K562 (cell line): ENCODE measurements around the gene PEX6. TPM values are rescaled to one million over a fixed set of nuclear protein-coding genes. Genes with fewer than 3 reads are reported as not detected.

Source experiments
- ELF1 ChIP-seq: fragments of 200-800 bp; sonication (Bioruptor generic); IDR thresholded peaks from 2 replicates; pipeline ENCODE4 v1.6.1; 2016; ENCODE audit warnings: missing genetic modification characterization, missing compliant biosample characterization
- HLTF ChIP-seq: fragments of 450-650 bp; IDR thresholded peaks from 2 replicates; pipeline ENCODE4 v1.6.1; 2016
- IRF2 ChIP-seq: sonication (generic); formaldehyde crosslinking; IDR thresholded peaks from 2 replicates; pipeline ENCODE4 v1.8.1; 2022; ENCODE audit warnings: mild to moderate bottlenecking, missing genetic modification reagents
- MAFK ChIP-seq: IDR thresholded peaks from 2 replicates; pipeline ENCODE4 v1.6.1; 2011; ENCODE audit warnings: low read length, improper control_type of control experiment
- POLR2AphosphoS5 ChIP-seq: IDR thresholded peaks from 2 replicates; pipeline ENCODE4 v1.6.1; 2011; ENCODE audit warnings: mild to moderate bottlenecking, low read depth, low read length, moderate library complexity; ENCODE audit not compliant: control insufficient read depth, insufficient read depth
- POLR2G ChIP-seq: fragments of 200-400 bp; formaldehyde crosslinking; IDR thresholded peaks from 2 replicates; pipeline ENCODE4 v1.6.1; 2017; ENCODE audit warnings: low read depth, mild to moderate bottlenecking, antibody characterized with exemption, low read length, moderate library complexity
- SAP30 ChIP-seq: fragments of 200-600 bp; sonication (generic); IDR thresholded peaks from 2 replicates; pipeline ENCODE4 v1.6.1; 2012; ENCODE audit warnings: borderline replicate concordance, low read depth, mild to moderate bottlenecking, moderate library complexity, low read length, control low read depth, inconsistent platforms; ENCODE audit not compliant: insufficient read depth, poor library complexity, severe bottlenecking
- SP2 ChIP-seq: IDR thresholded peaks from 2 replicates; pipeline ENCODE4 v1.6.1; 2011; ENCODE audit warnings: mild to moderate bottlenecking, low read depth, low read length, moderate library complexity; ENCODE audit not compliant: poor library complexity, severe bottlenecking; ENCODE audit errors: extremely low read depth
- SPI1 ChIP-seq: IDR thresholded peaks from 2 replicates; pipeline ENCODE4 v1.6.1; 2011; ENCODE audit warnings: low read depth, low read length, control low read depth, borderline replicate concordance
- SRF ChIP-seq, 2 experiments: fragments of 250-450, 450-650 bp in 1 of 2; sonication (Bioruptor Pico) in 1 of 2; sonication (generic) in 1 of 2; formaldehyde crosslinking; IDR thresholded peaks; 2 replicates each; pipeline versions ENCODE4 v1.5.0 to v1.5.1; 2020 to 2022; ENCODE audit warnings: mild to moderate bottlenecking in 1 of 2, missing genetic modification reagents in 1 of 2
- XRCC3 ChIP-seq: fragments of 450-650 bp; IDR thresholded peaks from 2 replicates; pipeline ENCODE4 v1.6.1; 2017; ENCODE audit warnings: mild to moderate bottlenecking, moderate library complexity
- ZFP1 ChIP-seq: fragments of 450-650 bp; formaldehyde crosslinking; IDR thresholded peaks from 2 replicates; pipeline ENCODE4 v1.4.0; 2020; ENCODE audit warnings: mild to moderate bottlenecking, mixed read lengths
- ZNF57 ChIP-seq: fragments of 450-650 bp; formaldehyde crosslinking; IDR thresholded peaks from 2 replicates; pipeline ENCODE4 v1.4.0; 2020; ENCODE audit warnings: mild to moderate bottlenecking, moderate library complexity
- ZNF584 ChIP-seq: fragments of 200-800 bp; sonication (Bioruptor generic); IDR thresholded peaks from 2 replicates; pipeline ENCODE4 v1.6.1; 2016; ENCODE audit warnings: low read depth, mild to moderate bottlenecking, missing genetic modification characterization, missing compliant biosample characterization
- ZNF696 ChIP-seq: fragments of 250-450 bp; sonication (Bioruptor Pico); conservative IDR thresholded peaks from 2 replicates; pipeline ENCODE4 v1.4.0; 2020; ENCODE audit warnings: mild to moderate bottlenecking, moderate library complexity
- polyA plus RNA-seq, 8 experiments: library from polyadenylated mRNA; depleted of rRNA in 4 of 8; stranded (reverse) in 5 of 8; unstranded in 3 of 8; fragments of >200 nt; fragmentation: Nextera tagmentation in 2 of 8; fragmentation: Illumina TruSeq in 1 of 8; extraction: Ambion mirVana in 2 of 8; extraction: Trizol in 1 of 8; gene quantifications; 2 replicates each; pipeline versions ENCODE4 v1.2.1 to v1.2.3, GENCODE V29; 2011 to 2014; ENCODE audit warnings: inconsistent platforms in 1 of 8, missing spikeins in 1 of 8
- total RNA-seq, 7 experiments: library from RNA; depleted of rRNA in 6 of 7; stranded (reverse); fragments of >200 nt in 6 of 7; fragmentation: Illumina TruSeq in 2 of 7; extraction: Trizol in 2 of 7; gene quantifications; 2 replicates each; pipeline versions ENCODE4 v1.2.1 to v1.2.3, GENCODE V29; 2011 to 2021; ENCODE audit warnings: low replicate concordance in 1 of 7
- TF ChIP-seq, protein P1 (sequence below): fragments of 250-450 bp; sonication (Bioruptor Pico); IDR thresholded peaks from 2 replicates; pipeline ENCODE4 v1.6.1; 2021; ENCODE audit warnings: mild to moderate bottlenecking
- TF ChIP-seq, protein P2 (sequence below): fragments of 250-450 bp; sonication (Bioruptor Pico); IDR thresholded peaks from 2 replicates; pipeline ENCODE4 v1.4.0; 2020
- TF ChIP-seq, protein P3 (sequence below): sonication (generic); formaldehyde crosslinking; IDR thresholded peaks from 2 replicates; pipeline ENCODE4 v1.8.0; 2022; ENCODE audit warnings: mild to moderate bottlenecking, low read depth, missing genetic modification reagents
- TF ChIP-seq, protein P4 (sequence below): fragments of 250-450 bp; sonication (Bioruptor Pico); IDR thresholded peaks from 2 replicates; pipeline ENCODE4 v1.8.0; 2022; ENCODE audit warnings: moderate library complexity, mild to moderate bottlenecking, inconsistent platforms

Gene PEX6
- total and polyA plus RNA-seq, 9 of the 15 experiments (the other 6 are each of a cell fraction or from before 2014, with no cell fraction given), result 0.17 to 20.8 (median 6.9) TPM

DNA sequence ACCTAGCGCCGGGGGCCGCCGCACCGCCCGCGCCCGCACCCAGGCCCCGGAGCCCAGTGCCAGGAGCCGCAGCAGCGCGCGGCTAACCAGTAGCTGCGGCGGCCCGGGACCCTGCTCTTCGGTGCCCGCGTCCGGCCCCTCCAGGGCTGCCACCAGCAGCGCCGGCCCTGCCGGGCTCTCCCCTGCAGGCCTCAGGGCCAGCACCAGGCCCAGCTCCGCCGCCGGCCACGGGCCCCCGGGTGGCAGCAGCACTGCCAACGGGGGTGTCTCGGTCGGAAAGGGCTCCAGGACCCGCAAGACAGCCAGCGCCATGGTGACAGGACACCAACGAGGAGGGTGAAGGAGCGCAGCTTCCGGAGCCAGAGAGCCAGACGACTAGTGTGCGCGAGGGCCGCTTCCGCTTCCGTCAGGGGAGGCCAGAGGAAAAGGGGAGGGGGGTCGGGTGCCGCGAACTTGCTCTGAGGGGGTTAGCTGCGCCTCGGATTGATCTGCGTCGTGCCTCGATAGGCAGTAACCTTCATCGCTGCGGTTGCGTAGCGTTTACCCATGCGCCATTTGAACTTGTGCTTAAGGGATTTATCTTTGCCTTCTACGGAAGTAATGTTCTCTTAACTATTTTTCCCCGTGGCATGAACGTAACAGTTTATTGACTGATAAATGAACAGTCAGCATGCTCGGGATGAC lies at the start of gene PEX6 (continued):
- TF ChIP-seq, protein P1, sequence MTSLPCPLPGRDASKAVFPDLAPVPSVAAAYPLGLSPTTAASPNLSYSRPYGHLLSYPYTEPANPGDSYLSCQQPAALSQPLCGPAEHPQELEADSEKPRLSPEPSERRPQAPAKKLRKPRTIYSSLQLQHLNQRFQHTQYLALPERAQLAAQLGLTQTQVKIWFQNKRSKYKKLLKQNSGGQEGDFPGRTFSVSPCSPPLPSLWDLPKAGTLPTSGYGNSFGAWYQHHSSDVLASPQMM (CRISPR knock-in tag), result no peak
- TF ChIP-seq POLR2G (peak; percentile 98), MAFK (peak; percentile 19; the same call in 1 of the 2 replicates), SPI1 (peak; percentile 71; the same call in 1 of the 2 replicates), SRF (CRISPR knock-in tag; IDR thresholded peaks at IDR 0.05) (peak in 1 of 2 experiments; percentile 30; a peak in 1 of 4 replicates), ELF1 (peak; percentile 93), SAP30 (peak; percentile 54), POLR2AphosphoS5 (peak; percentile 92), HLTF (no peak), IRF2 (no peak), ZNF584 (peak; percentile 25; the same call in 1 of the 2 replicates), ZNF57 (CRISPR knock-in tag) (no peak), SP2 (peak; percentile 21), ZFP1 (CRISPR knock-in tag) (no peak), XRCC3 (no peak; the same call in 1 of the 2 replicates), ZNF696 (CRISPR knock-in tag) (no peak)
- TF ChIP-seq, protein P2, sequence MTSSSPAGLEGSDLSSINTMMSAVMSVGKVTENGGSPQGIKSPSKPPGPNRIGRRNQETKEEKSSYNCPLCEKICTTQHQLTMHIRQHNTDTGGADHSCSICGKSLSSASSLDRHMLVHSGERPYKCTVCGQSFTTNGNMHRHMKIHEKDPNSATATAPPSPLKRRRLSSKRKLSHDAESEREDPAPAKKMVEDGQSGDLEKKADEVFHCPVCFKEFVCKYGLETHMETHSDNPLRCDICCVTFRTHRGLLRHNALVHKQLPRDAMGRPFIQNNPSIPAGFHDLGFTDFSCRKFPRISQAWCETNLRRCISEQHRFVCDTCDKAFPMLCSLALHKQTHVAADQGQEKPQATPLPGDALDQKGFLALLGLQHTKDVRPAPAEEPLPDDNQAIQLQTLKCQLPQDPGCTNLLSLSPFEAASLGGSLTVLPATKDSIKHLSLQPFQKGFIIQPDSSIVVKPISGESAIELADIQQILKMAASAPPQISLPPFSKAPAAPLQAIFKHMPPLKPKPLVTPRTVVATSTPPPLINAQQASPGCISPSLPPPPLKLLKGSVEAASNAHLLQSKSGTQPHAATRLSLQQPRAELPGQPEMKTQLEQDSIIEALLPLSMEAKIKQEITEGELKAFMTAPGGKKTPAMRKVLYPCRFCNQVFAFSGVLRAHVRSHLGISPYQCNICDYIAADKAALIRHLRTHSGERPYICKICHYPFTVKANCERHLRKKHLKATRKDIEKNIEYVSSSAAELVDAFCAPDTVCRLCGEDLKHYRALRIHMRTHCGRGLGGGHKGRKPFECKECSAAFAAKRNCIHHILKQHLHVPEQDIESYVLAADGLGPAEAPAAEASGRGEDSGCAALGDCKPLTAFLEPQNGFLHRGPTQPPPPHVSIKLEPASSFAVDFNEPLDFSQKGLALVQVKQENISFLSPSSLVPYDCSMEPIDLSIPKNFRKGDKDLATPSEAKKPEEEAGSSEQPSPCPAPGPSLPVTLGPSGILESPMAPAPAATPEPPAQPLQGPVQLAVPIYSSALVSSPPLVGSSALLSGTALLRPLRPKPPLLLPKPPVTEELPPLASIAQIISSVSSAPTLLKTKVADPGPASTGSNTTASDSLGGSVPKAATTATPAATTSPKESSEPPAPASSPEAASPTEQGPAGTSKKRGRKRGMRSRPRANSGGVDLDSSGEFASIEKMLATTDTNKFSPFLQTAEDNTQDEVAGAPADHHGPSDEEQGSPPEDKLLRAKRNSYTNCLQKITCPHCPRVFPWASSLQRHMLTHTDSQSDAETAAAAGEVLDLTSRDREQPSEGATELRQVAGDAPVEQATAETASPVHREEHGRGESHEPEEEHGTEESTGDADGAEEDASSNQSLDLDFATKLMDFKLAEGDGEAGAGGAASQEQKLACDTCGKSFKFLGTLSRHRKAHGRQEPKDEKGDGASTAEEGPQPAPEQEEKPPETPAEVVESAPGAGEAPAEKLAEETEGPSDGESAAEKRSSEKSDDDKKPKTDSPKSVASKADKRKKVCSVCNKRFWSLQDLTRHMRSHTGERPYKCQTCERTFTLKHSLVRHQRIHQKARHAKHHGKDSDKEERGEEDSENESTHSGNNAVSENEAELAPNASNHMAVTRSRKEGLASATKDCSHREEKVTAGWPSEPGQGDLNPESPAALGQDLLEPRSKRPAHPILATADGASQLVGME (CRISPR knock-in tag), result peak; percentile 70; the same call in 1 of the 2 replicates
- TF ChIP-seq, protein P3, sequence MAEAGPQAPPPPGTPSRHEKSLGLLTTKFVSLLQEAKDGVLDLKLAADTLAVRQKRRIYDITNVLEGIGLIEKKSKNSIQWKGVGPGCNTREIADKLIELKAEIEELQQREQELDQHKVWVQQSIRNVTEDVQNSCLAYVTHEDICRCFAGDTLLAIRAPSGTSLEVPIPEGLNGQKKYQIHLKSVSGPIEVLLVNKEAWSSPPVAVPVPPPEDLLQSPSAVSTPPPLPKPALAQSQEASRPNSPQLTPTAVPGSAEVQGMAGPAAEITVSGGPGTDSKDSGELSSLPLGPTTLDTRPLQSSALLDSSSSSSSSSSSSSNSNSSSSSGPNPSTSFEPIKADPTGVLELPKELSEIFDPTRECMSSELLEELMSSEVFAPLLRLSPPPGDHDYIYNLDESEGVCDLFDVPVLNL, result 0 out of 2 replicates have a peak, but pooled peaks have one; percentile 32
- TF ChIP-seq, protein P4, sequence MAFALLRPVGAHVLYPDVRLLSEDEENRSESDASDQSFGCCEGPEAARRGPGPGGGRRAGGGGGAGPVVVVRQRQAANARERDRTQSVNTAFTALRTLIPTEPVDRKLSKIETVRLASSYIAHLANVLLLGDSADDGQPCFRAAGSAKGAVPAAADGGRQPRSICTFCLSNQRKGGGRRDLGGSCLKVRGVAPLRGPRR (CRISPR knock-in tag), result no peak
